HUES48 (cell line): ENCODE data around the gene TSHZ2.

ENCODE experiments used
- H3K27ac ChIP-seq: one replicate; pipeline ENCODE4 v1.7.0; 2013; ENCODE audit warnings: low read depth, low read length, inconsistent platforms
- H3K27me3 ChIP-seq: 2 replicates; pipeline ENCODE4 v1.6.1; 2013; ENCODE audit warnings: mild to moderate bottlenecking, low read length; ENCODE audit not compliant: control insufficient read depth, insufficient read depth
- H3K36me3 ChIP-seq: 2 replicates; pipeline ENCODE4 v1.6.1; 2013; ENCODE audit warnings: low read length; ENCODE audit not compliant: control insufficient read depth, insufficient read depth
- H3K4me1 ChIP-seq: 2 replicates; pipeline ENCODE4 v1.6.1; 2013; ENCODE audit warnings: mild to moderate bottlenecking, low read length; ENCODE audit not compliant: control insufficient read depth, insufficient read depth
- H3K4me3 ChIP-seq: 2 replicates; pipeline ENCODE4 v1.5.1; 2013; ENCODE audit warnings: mild to moderate bottlenecking, low read depth, low read length
- H3K9ac ChIP-seq: 2 replicates; pipeline ENCODE4 v1.6.1; 2013; ENCODE audit warnings: mild to moderate bottlenecking, low read depth, low read length, moderate library complexity
- H3K9me3 ChIP-seq: 2 replicates; pipeline ENCODE4 v1.6.1; 2013; ENCODE audit warnings: low read length; ENCODE audit not compliant: control insufficient read depth, insufficient read depth

TSHZ2 gene

DNA sequence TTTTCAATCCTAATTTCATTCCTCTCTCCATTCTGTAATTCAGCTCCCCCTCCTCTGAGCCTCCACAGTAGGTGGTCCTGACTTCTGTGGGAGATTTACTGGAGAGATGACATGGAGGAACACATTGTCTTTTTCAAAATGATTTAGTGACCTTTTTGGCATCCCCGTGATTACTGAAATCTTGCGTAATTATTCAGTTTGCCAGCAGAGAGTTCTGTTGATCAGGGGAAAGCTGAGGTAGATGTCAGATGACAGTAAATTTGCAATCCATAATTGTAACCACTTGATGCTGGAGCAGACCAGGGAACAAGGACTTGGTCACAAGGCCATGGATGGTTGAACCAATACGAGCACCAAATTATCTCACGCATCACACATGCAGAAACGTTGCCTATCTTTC, 302.2 kb downstream of the TSHZ2 start:
- H3K9me3 ChIP-seq, result no peaks in the 10 kb centered on the region
- no peak overlapping the region for H3K4me3 ChIP-seq
- no peaks in the 10 kb centered on the region for H3K4me1 ChIP-seq
- no peak overlapping the region for H3K27ac ChIP-seq
- no peaks in the 10 kb centered on the region for H3K27me3 ChIP-seq
- H3K36me3 ChIP-seq, result no peaks in the 10 kb centered on the region
- no peak overlapping the region for H3K9ac ChIP-seq

DNA sequence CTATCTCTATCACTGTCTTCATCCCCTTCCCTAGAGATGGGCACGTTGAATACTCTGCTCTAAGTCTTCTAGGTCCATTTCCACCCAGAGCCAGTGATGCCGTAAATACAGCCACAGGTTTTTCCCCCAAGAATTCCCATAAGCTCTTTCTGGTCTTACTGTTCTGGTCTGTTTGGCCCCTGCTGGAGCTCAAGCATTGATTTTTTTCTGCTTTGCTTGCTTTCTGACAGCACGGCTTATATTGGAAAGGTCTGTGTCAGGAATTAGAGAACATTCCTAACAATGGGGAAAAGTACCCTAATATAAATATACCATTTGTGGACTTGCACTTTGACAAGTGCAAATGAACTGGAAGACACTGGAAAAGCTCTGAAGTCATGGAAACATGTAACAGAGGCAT, 302.6 kb downstream of the TSHZ2 start:
- no peaks in the 10 kb centered on the region for H3K27me3 ChIP-seq
- H3K4me1 ChIP-seq, result no peaks in the 10 kb centered on the region
- no peak overlapping the region for H3K9ac ChIP-seq
- no peaks in the 10 kb centered on the region for H3K9me3 ChIP-seq
- no peaks in the 10 kb centered on the region for H3K36me3 ChIP-seq
- no peak overlapping the region for H3K27ac ChIP-seq
- H3K4me3 ChIP-seq, result no peak overlapping the region

DNA sequence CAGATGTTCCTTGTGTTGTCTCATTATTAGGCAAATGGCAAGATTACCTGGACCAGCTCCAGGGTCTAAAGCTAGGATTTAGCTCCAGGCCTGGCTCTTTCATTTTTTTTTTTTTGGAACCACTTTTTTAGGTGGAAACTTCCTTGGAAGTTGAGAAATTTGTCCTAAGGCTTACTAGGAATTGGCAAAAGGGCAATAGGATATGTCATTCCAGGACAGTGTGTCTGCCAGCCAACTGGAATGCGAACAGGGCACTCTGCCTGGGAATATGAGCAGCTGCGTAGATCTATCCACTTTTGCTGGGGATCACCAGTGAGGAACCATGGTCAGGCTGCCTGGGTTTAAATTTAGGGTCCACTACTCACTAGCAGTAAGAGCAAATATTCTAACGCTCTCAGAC, 304.0 kb downstream of the TSHZ2 start:
- no peaks in the 10 kb centered on the region for H3K9me3 ChIP-seq
- no peak overlapping the region for H3K9ac ChIP-seq
- H3K4me1 ChIP-seq, result peaks cover 5% of the 10 kb centered on the region
- H3K27me3 ChIP-seq, result no peaks in the 10 kb centered on the region
- H3K36me3 ChIP-seq, result no peaks in the 10 kb centered on the region
- no peak overlapping the region for H3K27ac ChIP-seq
- H3K4me3 ChIP-seq, result no peak overlapping the region

DNA sequence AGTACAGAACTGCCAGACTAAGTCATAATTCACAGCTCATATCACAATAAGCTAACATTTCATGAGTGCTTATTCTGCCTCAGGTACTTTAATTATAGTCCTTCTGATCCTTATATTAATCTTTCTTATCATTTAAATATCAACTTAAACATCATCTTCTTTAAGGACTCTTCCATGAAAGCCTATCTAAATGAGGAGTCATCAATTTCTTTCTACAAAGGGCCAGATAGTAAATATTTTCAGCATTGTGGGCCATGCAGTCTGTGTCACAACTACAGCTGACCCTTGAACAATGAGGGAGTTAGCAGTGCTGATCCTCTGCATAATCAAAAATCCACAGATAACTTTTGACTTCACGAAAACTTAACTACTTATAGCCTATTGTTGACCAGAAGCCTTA, 306.4 kb downstream of the TSHZ2 start:
- no peaks in the 10 kb centered on the region for H3K9me3 ChIP-seq
- H3K36me3 ChIP-seq, result no peaks in the 10 kb centered on the region
- H3K27ac ChIP-seq, result no peak overlapping the region
- H3K27me3 ChIP-seq, result no peaks in the 10 kb centered on the region
- no peak overlapping the region for H3K4me3 ChIP-seq
- H3K4me1 ChIP-seq, result peaks cover 28% of the 10 kb centered on the region
- no peak overlapping the region for H3K9ac ChIP-seq

DNA sequence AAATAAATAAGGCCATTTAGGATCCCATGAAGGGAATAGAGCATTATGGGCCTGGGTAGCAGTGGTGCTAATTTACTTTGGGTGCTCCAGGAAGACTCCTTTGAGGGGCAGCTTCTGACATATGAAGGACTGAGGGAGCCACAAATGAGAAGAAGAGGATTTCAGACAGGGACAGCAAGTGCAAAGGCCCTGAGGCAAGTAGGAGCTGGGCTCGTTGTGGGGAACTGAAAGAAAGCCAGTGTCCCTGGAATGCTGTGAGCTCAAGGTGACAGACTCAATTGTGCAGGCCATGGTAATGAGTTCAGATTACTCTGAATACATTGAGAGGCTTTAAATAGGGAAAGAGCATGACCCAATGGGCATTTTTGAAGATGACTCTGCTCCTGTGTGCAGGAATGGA, 307.6 kb downstream of the TSHZ2 start:
- no peak overlapping the region for H3K4me3 ChIP-seq
- H3K36me3 ChIP-seq, result no peaks in the 10 kb centered on the region
- peaks cover 39% of the 10 kb centered on the region for H3K4me1 ChIP-seq
- no peak overlapping the region for H3K27ac ChIP-seq
- no peaks in the 10 kb centered on the region for H3K27me3 ChIP-seq
- no peak overlapping the region for H3K9ac ChIP-seq
- no peaks in the 10 kb centered on the region for H3K9me3 ChIP-seq

DNA sequence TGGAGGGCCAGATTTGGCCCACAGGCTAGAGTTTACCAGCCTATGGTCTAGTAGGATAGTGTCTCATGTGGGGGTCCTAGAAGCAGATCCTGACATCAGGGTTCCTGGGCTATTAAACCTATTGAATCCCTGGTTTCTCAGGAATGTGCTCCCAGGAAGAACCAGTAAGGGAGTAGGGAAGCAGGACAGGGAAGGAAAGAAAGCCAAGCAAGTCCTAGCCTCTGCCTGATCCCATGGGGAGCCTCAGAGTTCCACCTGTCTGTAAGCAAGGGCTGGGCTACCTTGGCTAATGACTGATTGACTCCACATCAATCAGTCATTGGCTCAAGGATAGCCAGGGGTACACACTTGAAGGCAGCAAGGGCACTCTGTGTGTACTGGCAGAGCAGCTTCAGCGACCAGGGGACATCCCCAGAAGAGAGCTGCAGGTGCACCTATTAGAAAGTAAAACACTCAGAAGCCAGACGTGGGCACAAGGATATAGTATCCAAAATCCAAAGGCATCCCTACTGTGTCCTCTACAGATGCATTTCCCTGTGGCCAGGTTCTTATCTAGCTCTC, 309.5 kb downstream of the TSHZ2 start:
- H3K27ac ChIP-seq, result peak overlapping the region; percentile 84
- H3K36me3 ChIP-seq, result no peaks in the 10 kb centered on the region
- H3K9me3 ChIP-seq, result no peaks in the 10 kb centered on the region
- 0 out of 2 replicates have a peak overlapping the region, but pooled peaks have one; percentile 12 for H3K4me3 ChIP-seq
- no peak overlapping the region; the same call in 1 of the 2 replicates for H3K9ac ChIP-seq
- no peaks in the 10 kb centered on the region for H3K27me3 ChIP-seq
- H3K4me1 ChIP-seq, result peaks cover 42% of the 10 kb centered on the region

DNA sequence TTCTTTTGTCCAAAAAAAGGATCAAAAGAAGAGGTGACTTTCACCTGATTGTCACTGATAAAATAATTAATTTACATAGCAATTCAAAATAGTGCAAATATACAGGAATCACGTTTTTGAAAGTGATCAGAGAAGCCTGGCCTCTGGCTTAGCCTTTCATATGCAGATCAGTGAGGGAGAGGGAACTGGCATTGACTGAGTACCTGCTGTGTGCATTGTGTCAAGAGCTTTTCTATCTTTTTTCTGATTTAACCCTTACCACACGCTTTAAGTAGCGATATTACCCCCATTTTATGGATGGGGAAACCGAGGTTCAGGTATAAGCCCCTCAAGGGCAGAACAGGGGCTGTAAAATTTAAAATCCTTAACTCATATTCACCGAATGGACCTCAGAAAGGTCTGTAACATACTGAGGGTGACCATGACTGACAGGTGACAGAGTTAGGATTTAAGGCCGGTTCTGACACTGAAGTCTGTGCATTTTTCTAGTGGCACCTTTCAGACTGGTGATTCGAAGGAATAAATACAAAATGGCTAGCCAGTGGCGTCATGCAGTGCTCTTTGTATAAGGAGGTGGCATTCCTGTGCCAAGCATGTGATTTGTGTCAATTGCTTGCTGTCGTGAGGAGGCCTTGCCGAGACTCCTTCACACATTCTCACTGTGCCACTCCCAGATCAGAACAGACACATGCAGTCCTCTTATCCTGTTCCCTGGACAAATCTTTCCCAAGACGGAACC, 310.2 kb downstream of the TSHZ2 start:
- H3K9ac ChIP-seq, result no peak overlapping the region
- H3K9me3 ChIP-seq, result no peaks in the 10 kb centered on the region
- H3K27ac ChIP-seq, result peak overlapping the region; percentile 84
- H3K36me3 ChIP-seq, result no peaks in the 10 kb centered on the region
- peak overlapping the region; percentile 12 for H3K4me3 ChIP-seq
- H3K27me3 ChIP-seq, result no peaks in the 10 kb centered on the region
- H3K4me1 ChIP-seq, result peaks cover 42% of the 10 kb centered on the region

DNA sequence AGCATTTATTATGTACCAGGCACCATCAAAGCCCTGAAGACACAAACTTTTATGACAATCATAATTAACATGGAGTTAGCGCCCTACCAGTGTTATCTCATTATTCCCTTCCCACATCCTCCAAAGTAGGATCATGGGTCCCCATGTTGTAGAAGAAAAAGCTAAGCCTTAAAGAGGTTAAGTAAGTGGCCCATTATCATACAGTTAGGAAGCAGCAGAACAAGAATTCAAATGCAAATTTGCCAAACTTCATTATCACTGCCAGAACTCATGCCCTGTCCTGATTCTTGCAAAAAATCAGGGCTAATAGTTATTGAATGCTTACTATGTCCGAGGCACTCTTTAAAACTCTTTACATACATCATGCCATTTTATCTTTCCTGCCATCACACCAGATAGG, 310.9 kb downstream of the TSHZ2 start:
- no peaks in the 10 kb centered on the region for H3K27me3 ChIP-seq
- no peaks in the 10 kb centered on the region for H3K36me3 ChIP-seq
- H3K4me3 ChIP-seq, result peak overlapping the region; percentile 6

DNA sequence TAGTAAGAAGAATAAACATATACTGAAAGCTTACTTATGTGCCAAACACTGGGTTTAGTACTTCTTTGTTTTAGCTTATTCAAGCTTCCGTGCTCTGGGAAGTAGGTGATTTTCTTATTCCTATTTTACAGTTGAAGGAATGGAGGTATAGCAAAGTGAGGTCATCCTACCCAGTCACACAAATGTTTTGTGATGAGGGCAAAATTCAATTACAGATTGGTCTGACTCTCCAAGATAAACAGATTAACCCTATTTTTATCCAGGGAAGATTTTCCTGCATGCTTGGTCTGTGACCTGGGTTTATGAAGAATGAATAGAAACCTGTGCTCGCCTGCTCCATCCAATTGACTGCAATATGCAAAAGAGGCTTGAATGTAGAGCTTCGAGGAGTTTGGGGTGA, 311.4 kb downstream of the TSHZ2 start:
- Histone ChIP-seq H3K9me3 (no peaks in the 10 kb centered on the region), H3K36me3 (no peaks in the 10 kb centered on the region), H3K4me3 (no peak overlapping the region), H3K9ac (no peak overlapping the region), H3K27me3 (no peaks in the 10 kb centered on the region), H3K27ac (peak overlapping the region; percentile 84), H3K4me1 (peaks cover 42% of the 10 kb centered on the region)

More for the DNA sequence above, 310.9 kb downstream of the TSHZ2 start:
- Histone ChIP-seq H3K4me1 (peaks cover 42% of the 10 kb centered on the region), H3K27ac (peak overlapping the region; percentile 84), H3K9me3 (no peaks in the 10 kb centered on the region), H3K9ac (no peak overlapping the region)

DNA sequence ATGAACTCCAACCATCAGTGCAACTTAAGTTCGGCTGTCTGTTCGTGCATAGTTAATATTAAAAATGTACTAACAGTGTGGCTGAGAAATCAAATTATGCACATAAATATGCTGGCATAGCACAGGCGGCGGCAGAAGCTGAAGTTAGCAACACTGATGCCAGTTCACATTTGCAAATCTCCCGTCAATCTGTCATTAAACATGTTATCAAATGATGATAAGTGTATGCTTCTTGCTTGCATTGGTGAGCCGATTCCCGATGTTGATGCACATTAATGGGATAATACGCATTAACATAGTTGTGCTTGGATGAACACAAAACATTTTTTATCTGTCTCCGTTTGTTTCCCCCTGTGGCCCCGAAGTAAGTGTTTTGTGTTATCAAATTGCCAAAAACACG, 312.1 kb downstream of the TSHZ2 start:
- no peak overlapping the region for H3K4me3 ChIP-seq
- H3K4me1 ChIP-seq, result peaks cover 42% of the 10 kb centered on the region
- no peaks in the 10 kb centered on the region for H3K36me3 ChIP-seq
- no peaks in the 10 kb centered on the region for H3K9me3 ChIP-seq
- no peak overlapping the region for H3K9ac ChIP-seq
- peak overlapping the region; percentile 17 for H3K27ac ChIP-seq
- no peaks in the 10 kb centered on the region for H3K27me3 ChIP-seq

DNA sequence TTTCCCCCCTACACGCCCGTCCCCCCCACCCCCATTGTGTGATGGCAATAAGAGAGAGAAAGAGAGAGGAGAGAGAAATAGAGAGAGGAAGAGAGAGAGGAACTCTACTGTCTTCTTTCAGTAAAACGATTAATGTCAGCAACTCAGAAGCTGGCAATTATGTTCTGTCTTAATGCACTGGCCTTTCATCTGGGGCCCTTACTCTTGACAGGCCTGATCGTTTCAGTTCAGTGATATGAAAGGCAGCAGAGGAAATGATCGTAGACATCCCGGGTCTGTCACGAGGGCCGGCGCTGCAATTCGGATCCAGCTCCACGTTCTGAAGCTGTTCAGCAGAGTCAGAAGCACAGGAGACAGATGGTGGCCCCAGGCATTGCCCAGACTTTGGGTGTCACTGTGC, 312.5 kb downstream of the TSHZ2 start:
- no peak overlapping the region for H3K27ac ChIP-seq
- H3K9me3 ChIP-seq, result no peaks in the 10 kb centered on the region
- no peaks in the 10 kb centered on the region for H3K36me3 ChIP-seq
- H3K9ac ChIP-seq, result no peak overlapping the region
- H3K4me3 ChIP-seq, result no peak overlapping the region
- peaks cover 42% of the 10 kb centered on the region for H3K4me1 ChIP-seq
- no peaks in the 10 kb centered on the region for H3K27me3 ChIP-seq
